HG02623 (cell line): Measurements from ENCODE around the gene OCSTAMP.

Experiments
- ATAC-seq: cut with Tn5 transposase; IDR thresholded peaks from one replicate; pipeline ENCODE4 v1.9.1; 2021; ENCODE audit warnings: moderate library complexity; ENCODE audit not compliant: unreplicated experiment

Gene OCSTAMP

GRCh38 chr20:46550461-46550860 lies at the start of gene OCSTAMP:
OCSTAMP (minus strand) TSS chr20:46550654; CDS start chr20:46550560, 94 bp downstream.
- no peak for ATAC-seq

GRCh38 chr20:46599227-46599987 lies 49.0 kb upstream of the OCSTAMP start:
- ATAC-seq, result no peak

GRCh38 chr20:46595933-46596332 lies 45.5 kb upstream of the OCSTAMP start:
- no peak for ATAC-seq

- ATAC-seq, result no peak
Observed at GRCh38 chr20:46594725-46595124, 44.3 kb upstream of the OCSTAMP start.

- no peak for ATAC-seq
Observed at GRCh38 chr20:46592580-46593362, 42.3 kb upstream of the OCSTAMP start.

- no peak for ATAC-seq
Observed at GRCh38 chr20:46590443-46590842, 40.0 kb upstream of the OCSTAMP start.

GRCh38 chr20:46588532-46589511 lies 38.4 kb upstream of the OCSTAMP start:
- ATAC-seq, result no peak

GRCh38 chr20:46587986-46588385 lies 37.5 kb upstream of the OCSTAMP start:
- no peak for ATAC-seq

- ATAC-seq, result no peak
Observed at GRCh38 chr20:46586724-46587123, 36.3 kb upstream of the OCSTAMP start.

- no peak for ATAC-seq
Observed at GRCh38 chr20:46584508-46584907, 34.1 kb upstream of the OCSTAMP start.

GRCh38 chr20:46583411-46584214 lies 33.2 kb upstream of the OCSTAMP start:
- no peak for ATAC-seq

- ATAC-seq, result no peak
Observed at GRCh38 chr20:46582648-46583047, 32.2 kb upstream of the OCSTAMP start.

- ATAC-seq, result no peak
Observed at GRCh38 chr20:46581391-46581790, 30.9 kb upstream of the OCSTAMP start.

GRCh38 chr20:46580613-46581205 lies 30.3 kb upstream of the OCSTAMP start:
- no peak for ATAC-seq

- ATAC-seq, result no peak
Observed at GRCh38 chr20:46578745-46579144, 28.3 kb upstream of the OCSTAMP start.

GRCh38 chr20:46576774-46577395 lies 26.4 kb upstream of the OCSTAMP start:
- ATAC-seq, result no peak

GRCh38 chr20:46575937-46576461 lies 25.5 kb upstream of the OCSTAMP start:
- no peak for ATAC-seq

- ATAC-seq, result no peak
Observed at GRCh38 chr20:46575394-46575793, 24.9 kb upstream of the OCSTAMP start.
